ENCODE data around the gene TBX15.

The TBX15 gene

DNA sequence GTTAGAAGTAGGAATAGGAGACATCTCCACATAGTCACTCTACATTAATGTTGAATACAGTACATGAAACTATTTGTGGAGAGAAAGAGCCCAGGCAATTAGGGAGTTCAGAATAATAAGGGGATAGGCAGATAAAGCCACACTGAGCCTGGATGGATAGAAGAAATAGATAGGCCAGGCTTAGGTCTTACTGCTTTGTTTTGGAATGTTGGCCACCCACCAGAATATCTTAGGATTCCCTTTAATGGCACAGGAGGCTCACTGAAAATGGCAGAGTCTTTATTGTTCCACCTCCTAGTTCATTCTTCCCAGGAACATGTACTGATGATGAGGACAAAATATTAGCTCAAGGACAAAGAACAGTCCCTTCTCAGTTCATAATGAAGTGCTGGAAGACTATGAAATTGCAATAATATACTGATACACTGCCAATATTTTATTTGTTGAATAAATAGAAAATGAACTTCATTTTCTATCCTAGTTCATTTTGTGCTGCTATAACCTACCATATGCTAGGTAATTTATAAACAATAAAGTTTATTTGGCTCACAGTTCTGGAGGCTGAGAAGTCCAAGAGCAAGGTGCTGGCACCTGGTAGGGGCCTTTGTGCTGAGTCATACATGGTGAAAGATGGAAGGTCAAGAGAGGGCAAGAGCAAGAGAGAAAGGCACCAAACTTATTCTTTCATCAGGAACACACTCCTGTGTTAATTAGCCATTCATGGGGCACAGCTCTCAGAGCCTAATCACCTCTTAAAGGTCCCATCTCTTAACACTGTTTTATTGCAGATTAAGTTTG lies 87.3 kb downstream of the TBX15 start:
- Histone ChIP-seq H3K36me3 (ENCODE audit: insufficient read depth, low read length) (peaks cover 4% of the 10 kb centered on the region; the same call in 1 of the 2 replicates), H3K9ac (ENCODE audit: low read depth, low read length) (no peak overlapping the region), H3K4me1 (ENCODE audit: insufficient read depth, low read length) (no peaks in the 10 kb centered on the region), H3K9me3 (ENCODE audit: control insufficient read depth, insufficient read depth, low read length) (no peaks in the 10 kb centered on the region)

DNA sequence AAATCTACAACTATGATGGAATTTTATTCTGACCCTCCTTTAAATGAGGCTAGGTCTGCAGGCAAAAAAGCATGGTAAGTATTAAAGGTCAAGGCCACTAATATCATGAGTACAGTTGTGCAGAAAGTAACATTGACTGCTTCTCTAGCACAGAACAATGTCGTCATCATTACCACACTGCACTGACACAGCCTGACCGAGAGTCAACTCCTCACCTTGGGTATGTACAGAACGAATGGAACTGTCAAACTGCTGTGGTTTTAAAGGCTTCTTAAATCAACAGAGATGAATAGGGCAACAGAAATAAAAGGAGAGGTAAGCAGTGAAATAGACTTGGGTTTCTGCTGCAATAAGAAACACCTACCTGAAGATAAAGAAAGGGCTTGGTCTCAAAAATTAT lies 88.8 kb downstream of the TBX15 start:
- Histone ChIP-seq H3K4me1 (ENCODE audit: insufficient read depth, low read length) (no peaks in the 10 kb centered on the region), H3K9ac (ENCODE audit: low read depth, low read length) (no peak overlapping the region), H3K9me3 (ENCODE audit: control insufficient read depth, insufficient read depth, low read length) (no peaks in the 10 kb centered on the region), H3K36me3 (ENCODE audit: insufficient read depth, low read length) (peaks cover 4% of the 10 kb centered on the region; the same call in 1 of the 2 replicates)

DNA sequence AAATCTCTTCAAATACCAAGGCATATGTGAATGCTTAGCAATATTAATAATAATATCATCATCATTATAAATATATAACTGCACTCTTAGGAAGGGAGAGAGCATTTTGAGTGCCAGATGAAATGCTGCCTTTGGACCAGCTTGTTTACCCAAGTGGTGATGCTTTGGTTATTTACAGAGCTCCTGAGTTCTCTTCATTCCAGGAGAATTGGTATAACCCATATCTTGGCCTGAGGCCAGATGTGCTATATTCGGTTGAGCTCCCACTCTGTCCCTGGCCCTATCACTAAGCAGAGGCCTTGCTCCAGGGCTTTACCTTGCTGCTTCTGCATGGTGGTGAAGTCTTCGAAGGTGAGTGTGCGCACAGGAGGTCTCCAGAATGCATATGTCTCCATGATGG lies 89.4 kb downstream of the TBX15 start:
- Histone ChIP-seq H3K9me3 (ENCODE audit: control insufficient read depth, insufficient read depth, low read length) (no peaks in the 10 kb centered on the region), H3K9ac (ENCODE audit: low read depth, low read length) (no peak overlapping the region), H3K4me1 (ENCODE audit: insufficient read depth, low read length) (no peaks in the 10 kb centered on the region), H3K36me3 (ENCODE audit: insufficient read depth, low read length) (peaks cover 4% of the 10 kb centered on the region; the same call in 1 of the 2 replicates)

DNA sequence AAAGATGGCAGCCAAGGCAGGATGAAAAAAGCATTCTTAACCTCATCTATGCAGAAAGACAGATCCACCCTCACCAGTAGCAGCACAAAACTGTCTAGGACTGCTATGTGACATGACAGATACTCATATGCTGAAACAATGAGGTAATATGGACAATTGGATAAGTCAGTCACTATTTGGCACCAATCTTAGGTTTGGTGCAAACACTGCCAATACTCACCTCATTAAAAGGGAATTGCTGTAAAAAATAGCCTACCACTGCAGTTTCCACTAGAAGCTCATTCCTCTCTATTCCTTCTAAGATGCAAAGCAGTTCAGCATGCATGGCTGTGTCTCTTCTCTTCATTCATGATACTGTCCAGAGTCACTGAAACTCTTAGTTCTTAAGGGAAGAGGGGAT lies 91.7 kb downstream of the TBX15 start:
- Histone ChIP-seq H3K4me1 (ENCODE audit: insufficient read depth, low read length) (no peaks in the 10 kb centered on the region), H3K36me3 (ENCODE audit: insufficient read depth, low read length) (peaks cover 4% of the 10 kb centered on the region; the same call in 1 of the 2 replicates), H3K9me3 (ENCODE audit: control insufficient read depth, insufficient read depth, low read length) (no peaks in the 10 kb centered on the region), H3K9ac (ENCODE audit: low read depth, low read length) (no peak overlapping the region)

DNA sequence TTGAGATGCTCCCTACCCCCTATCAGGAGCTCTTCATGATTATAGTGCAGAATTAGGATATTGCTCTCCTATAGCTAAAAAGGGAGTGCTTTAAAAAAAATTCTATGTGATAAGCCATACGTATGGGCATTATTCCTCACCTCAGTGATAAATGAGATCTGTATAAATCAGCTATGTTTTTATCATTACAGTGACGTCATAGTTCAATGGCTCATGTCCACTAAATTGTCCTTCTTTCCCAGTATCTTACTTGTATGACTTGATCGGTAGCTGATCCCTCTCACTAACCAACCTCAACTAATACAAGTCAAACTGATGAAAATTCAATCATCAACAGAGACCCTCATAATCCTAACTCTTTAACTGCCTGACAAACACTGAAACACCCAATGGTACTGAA lies 93.3 kb downstream of the TBX15 start:
- Histone ChIP-seq H3K9me3 (ENCODE audit: control insufficient read depth, insufficient read depth, low read length) (no peaks in the 10 kb centered on the region), H3K9ac (ENCODE audit: low read depth, low read length) (no peak overlapping the region), H3K4me1 (ENCODE audit: insufficient read depth, low read length) (no peaks in the 10 kb centered on the region), H3K36me3 (ENCODE audit: insufficient read depth, low read length) (no peaks in the 10 kb centered on the region)

DNA sequence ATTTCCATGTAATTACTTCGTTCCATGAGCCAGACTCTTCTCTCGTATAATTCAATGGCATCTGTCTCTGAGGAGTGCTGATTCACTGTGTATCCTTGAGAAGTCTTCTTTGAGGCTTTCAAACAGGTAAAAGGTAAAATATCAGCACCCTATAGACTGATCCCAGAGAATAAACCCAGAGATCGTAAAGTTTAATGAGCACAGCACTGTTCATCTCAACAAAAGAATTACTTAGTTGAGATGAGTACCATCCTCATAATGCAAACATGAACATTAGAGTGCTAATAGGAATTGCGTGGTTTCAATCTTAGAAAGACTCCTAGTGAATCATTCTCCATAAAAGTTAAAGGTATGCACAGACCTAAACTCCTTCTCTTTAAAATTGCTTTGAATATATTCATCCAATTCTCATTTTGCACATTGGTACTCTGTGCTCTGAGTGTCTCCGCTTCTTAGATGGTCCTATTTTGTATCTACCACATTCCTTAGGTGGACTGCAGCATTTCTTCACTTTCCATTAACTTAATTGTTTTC lies 97.2 kb downstream of the TBX15 start:
- Histone ChIP-seq H3K9me3 (ENCODE audit: control insufficient read depth, insufficient read depth, low read length) (no peaks in the 10 kb centered on the region), H3K4me1 (ENCODE audit: insufficient read depth, low read length) (no peaks in the 10 kb centered on the region), H3K9ac (ENCODE audit: low read depth, low read length) (no peak overlapping the region), H3K36me3 (ENCODE audit: insufficient read depth, low read length) (no peaks in the 10 kb centered on the region)

DNA sequence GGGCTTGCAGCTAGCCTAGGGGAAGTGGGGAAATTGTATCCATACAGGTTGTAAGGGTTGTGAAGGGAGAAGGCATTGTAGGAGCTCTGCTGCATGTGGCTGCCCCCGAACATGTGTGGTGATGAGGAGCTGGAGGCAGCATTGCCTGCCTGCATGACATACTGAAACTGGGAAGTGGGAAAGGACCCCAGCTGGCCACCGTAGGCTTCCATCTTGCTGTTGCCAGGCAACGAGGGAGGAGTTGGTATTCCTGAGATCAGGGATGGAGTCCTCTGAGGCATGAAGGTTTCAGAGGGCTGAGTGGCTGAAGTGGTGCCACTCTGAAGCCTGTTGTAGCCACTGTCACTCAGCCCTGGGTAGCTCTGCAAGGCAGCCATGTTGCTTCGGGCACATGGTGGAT lies 103.2 kb downstream of the TBX15 start:
- Histone ChIP-seq H3K4me1 (ENCODE audit: insufficient read depth, low read length) (no peaks in the 10 kb centered on the region), H3K36me3 (ENCODE audit: insufficient read depth, low read length) (no peaks in the 10 kb centered on the region), H3K9ac (ENCODE audit: low read depth, low read length) (no peak overlapping the region), H3K9me3 (ENCODE audit: control insufficient read depth, insufficient read depth, low read length) (no peaks in the 10 kb centered on the region)

DNA sequence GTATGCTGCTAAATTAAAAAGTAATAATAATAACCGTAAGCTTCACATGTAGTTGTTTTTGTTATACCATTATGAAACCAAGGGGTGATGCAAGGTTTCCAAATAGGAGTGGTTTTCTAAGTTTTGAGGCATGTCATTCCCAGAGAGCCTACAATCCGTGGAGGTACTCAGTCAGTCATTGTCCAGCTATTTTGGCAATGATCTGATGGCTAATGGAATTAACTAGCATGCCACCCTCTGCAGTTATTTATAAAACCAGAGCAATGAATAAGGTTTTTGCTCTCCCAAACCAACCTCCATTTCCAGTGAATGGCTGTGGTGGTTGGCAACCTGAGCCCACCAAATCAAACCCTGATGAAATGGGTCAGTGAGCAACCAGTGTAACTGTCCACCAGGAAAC lies 106.4 kb downstream of the TBX15 start:
- Histone ChIP-seq H3K9ac (ENCODE audit: low read depth, low read length) (no peak overlapping the region), H3K9me3 (ENCODE audit: control insufficient read depth, insufficient read depth, low read length) (no peaks in the 10 kb centered on the region), H3K36me3 (ENCODE audit: insufficient read depth, low read length) (no peaks in the 10 kb centered on the region), H3K4me1 (ENCODE audit: insufficient read depth, low read length) (no peaks in the 10 kb centered on the region)

DNA sequence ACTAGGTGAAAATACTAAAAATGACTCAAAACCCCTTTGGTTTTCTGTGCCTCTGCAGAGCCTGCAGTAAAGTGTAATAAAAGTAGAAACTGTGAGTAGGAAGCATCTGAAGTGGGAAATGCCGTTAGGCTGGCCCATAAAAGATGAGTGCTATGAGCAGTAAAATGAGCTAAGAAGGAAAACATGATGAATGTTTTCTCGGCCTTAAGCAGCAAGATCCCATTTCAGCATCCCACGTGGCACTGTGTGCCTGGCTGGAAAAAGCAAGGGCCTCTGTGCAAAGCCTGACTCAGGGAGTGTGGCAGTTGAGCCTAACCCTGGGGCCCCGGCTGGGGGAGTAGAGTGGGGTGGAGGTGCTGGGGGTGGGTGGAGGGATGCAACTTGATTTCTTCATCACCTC lies 109.5 kb downstream of the TBX15 start:
- Histone ChIP-seq H3K36me3 (ENCODE audit: insufficient read depth, low read length) (no peaks in the 10 kb centered on the region), H3K4me1 (ENCODE audit: insufficient read depth, low read length) (no peaks in the 10 kb centered on the region), H3K9ac (ENCODE audit: low read depth, low read length) (no peak overlapping the region), H3K9me3 (ENCODE audit: control insufficient read depth, insufficient read depth, low read length) (no peaks in the 10 kb centered on the region)

DNA sequence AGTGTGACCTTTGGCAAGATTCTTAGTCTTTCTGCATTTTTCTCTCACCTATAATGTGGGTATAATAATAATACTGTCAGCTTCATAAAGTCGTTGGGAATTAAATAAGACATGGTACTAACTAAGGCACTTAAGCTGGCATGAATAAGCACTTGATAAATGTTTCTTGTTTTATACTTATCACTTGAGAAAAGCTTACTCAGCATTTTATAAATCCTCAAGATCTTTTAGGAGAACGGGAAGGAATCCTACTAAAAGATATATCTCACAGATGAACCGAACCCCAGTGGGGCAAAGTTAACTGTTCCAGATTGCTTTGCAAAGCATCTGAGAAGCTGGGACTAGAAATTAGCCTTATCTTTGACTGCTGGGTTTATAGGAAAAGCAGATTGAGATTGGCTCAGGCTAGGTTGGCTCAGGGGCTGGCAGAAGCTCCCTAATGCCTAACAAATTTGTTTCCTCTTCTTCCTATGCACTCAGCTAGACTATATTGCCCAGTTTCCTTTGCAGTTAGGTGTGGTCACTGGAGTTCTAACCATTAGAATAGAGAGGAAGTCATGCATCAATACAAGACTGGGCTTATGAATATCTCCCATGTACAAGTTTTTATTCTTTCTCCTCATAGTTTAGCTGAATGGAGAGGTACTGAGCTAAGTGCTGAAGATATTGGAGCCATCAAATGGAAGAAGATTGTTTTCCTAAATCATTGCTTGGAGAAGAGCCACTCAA lies 110.3 kb downstream of the TBX15 start:
- no peaks in the 10 kb centered on the region for H3K36me3 ChIP-seq (ENCODE audit: insufficient read depth, low read length)
- no peaks in the 10 kb centered on the region for H3K9me3 ChIP-seq (ENCODE audit: control insufficient read depth, insufficient read depth, low read length)
- H3K9ac ChIP-seq (ENCODE audit: low read depth, low read length), result no peak overlapping the region
- H3K4me1 ChIP-seq (ENCODE audit: insufficient read depth, low read length), result no peaks in the 10 kb centered on the region

DNA sequence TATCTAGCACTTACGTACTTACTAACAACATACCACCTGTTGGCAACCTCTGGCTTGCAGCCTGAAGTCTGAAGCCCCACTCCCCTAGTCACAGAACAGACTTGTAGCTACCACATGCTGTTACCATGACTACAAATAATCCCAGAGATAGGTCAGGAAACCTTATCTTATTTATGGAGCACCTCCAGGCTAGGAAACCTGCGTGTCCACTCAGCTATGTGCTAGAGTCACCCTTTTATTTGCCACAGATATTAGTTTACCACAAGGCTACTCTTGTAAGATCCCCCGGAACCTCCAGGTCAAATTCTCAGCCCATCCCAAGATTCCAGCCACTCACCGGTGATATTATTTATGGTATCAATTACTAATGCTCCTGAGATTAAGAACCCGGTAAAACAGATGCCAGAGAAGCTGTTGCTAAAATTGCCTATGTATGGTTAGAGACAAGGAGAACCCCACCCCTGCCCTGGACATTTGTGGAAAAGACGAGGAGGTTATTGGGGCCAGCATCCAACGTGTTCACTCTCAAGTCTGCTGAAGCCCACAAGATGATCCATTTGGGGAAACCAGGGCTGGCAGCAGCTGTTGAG lies 116.5 kb downstream of the TBX15 start:
- Histone ChIP-seq H3K9ac (ENCODE audit: low read depth, low read length) (no peak overlapping the region), H3K4me1 (ENCODE audit: insufficient read depth, low read length) (no peaks in the 10 kb centered on the region), H3K9me3 (ENCODE audit: control insufficient read depth, insufficient read depth, low read length) (no peaks in the 10 kb centered on the region), H3K36me3 (ENCODE audit: insufficient read depth, low read length) (no peaks in the 10 kb centered on the region)

DNA sequence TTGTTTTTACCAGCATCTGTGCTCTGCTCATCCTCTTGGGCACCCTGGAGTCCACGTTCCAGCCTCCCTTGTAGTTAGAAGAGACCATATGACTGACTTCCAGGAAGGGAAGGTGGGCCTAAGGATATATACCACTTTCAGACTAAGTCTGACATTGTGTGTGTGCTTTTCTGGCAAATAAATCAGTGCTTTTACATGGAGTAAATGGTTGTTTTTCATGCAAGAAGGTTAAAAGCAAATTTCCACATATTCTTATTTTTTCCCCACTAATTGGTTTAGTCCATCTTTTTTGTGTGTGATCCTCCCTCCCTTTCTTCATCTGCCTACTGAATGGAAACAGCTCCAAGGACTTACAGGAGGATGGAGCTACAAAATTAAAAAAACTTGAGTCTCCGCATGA lies 119.8 kb downstream of the TBX15 start:
- Histone ChIP-seq H3K9ac (ENCODE audit: low read depth, low read length) (no peak overlapping the region; the same call in 1 of the 2 replicates), H3K4me1 (ENCODE audit: insufficient read depth, low read length) (no peaks in the 10 kb centered on the region), H3K9me3 (ENCODE audit: control insufficient read depth, insufficient read depth, low read length) (no peaks in the 10 kb centered on the region), H3K36me3 (ENCODE audit: insufficient read depth, low read length) (no peaks in the 10 kb centered on the region)

DNA sequence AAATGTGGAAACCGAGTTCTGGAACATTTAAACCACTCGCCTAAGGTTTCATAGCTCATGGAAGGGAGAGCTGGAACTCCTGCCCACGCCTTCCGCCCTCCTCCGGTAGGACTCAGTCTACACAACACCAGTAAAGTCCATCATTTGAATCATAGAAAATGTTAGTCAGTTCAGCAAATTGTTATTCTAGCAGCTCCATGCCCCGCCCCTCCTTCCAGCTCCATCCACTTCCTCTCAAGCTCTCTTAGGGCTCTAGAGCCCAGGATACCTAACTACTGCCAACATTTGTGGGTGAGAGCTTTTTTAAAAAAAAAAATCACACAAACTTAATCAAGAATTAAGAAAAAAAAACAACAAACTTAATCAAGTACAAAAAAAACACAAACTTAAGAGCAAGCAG lies 121.8 kb downstream of the TBX15 start:
- H3K9ac ChIP-seq (ENCODE audit: low read depth, low read length), result no peak overlapping the region
- H3K9me3 ChIP-seq (ENCODE audit: control insufficient read depth, insufficient read depth, low read length), result no peaks in the 10 kb centered on the region
- H3K4me1 ChIP-seq (ENCODE audit: insufficient read depth, low read length), result no peaks in the 10 kb centered on the region
- H3K36me3 ChIP-seq (ENCODE audit: insufficient read depth, low read length), result no peaks in the 10 kb centered on the region

DNA sequence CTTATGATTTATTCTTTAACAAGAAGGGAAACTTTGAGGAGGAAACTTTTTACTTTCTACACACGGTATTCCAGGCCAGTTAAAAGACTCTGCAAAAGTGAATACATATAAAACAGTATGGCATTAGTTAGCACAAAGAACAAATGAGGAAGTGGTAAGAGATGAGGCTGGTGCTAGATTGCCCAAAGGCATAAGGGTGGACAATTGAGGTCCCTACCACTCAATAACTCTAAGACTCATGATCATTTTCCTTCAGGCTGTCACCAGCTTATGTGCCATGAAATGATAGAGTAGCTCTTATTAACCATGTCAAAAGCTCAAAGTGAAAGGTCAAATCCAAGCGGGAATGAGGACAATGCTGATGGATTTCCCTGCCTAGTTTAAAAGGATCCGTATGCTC lies 124.5 kb downstream of the TBX15 start:
- H3K9me3 ChIP-seq (ENCODE audit: control insufficient read depth, insufficient read depth, low read length), result no peaks in the 10 kb centered on the region
- no peak overlapping the region for H3K9ac ChIP-seq (ENCODE audit: low read depth, low read length)
- no peaks in the 10 kb centered on the region for H3K4me1 ChIP-seq (ENCODE audit: insufficient read depth, low read length)
- no peaks in the 10 kb centered on the region; the same call in 1 of the 2 replicates for H3K36me3 ChIP-seq (ENCODE audit: insufficient read depth, low read length)
